ENCODE data around the gene XRRA1.

- TF ChIP-seq, protein P1, sequence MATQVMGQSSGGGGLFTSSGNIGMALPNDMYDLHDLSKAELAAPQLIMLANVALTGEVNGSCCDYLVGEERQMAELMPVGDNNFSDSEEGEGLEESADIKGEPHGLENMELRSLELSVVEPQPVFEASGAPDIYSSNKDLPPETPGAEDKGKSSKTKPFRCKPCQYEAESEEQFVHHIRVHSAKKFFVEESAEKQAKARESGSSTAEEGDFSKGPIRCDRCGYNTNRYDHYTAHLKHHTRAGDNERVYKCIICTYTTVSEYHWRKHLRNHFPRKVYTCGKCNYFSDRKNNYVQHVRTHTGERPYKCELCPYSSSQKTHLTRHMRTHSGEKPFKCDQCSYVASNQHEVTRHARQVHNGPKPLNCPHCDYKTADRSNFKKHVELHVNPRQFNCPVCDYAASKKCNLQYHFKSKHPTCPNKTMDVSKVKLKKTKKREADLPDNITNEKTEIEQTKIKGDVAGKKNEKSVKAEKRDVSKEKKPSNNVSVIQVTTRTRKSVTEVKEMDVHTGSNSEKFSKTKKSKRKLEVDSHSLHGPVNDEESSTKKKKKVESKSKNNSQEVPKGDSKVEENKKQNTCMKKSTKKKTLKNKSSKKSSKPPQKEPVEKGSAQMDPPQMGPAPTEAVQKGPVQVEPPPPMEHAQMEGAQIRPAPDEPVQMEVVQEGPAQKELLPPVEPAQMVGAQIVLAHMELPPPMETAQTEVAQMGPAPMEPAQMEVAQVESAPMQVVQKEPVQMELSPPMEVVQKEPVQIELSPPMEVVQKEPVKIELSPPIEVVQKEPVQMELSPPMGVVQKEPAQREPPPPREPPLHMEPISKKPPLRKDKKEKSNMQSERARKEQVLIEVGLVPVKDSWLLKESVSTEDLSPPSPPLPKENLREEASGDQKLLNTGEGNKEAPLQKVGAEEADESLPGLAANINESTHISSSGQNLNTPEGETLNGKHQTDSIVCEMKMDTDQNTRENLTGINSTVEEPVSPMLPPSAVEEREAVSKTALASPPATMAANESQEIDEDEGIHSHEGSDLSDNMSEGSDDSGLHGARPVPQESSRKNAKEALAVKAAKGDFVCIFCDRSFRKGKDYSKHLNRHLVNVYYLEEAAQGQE (IDR thresholded peaks at IDR 0.05; ENCODE audit: low read depth) = no peak
- TF ChIP-seq SIN3A (IDR thresholded peaks at IDR 0.05; ENCODE audit: low read depth) (no peak), POLR2AphosphoS5 (IDR thresholded peaks at IDR 0.05; ENCODE audit: low read depth, low read length) (no peak), POLR2A (IDR thresholded peaks at IDR 0.05; ENCODE audit: borderline replicate concordance, extremely low read depth, insufficient read depth, insufficient read length) (no peak), EZH2phosphoT487 (IDR thresholded peaks at IDR 0.05; ENCODE audit: borderline replicate concordance) (no peak)
- TF ChIP-seq, protein P2, sequence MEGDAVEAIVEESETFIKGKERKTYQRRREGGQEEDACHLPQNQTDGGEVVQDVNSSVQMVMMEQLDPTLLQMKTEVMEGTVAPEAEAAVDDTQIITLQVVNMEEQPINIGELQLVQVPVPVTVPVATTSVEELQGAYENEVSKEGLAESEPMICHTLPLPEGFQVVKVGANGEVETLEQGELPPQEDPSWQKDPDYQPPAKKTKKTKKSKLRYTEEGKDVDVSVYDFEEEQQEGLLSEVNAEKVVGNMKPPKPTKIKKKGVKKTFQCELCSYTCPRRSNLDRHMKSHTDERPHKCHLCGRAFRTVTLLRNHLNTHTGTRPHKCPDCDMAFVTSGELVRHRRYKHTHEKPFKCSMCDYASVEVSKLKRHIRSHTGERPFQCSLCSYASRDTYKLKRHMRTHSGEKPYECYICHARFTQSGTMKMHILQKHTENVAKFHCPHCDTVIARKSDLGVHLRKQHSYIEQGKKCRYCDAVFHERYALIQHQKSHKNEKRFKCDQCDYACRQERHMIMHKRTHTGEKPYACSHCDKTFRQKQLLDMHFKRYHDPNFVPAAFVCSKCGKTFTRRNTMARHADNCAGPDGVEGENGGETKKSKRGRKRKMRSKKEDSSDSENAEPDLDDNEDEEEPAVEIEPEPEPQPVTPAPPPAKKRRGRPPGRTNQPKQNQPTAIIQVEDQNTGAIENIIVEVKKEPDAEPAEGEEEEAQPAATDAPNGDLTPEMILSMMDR (IDR thresholded peaks at IDR 0.05 in 2 of 3, conservative IDR thresholded peaks at IDR 0.05 in 1 of 3; ENCODE audit: borderline replicate concordance in 1 of 3, insufficient read depth in 1 of 3, low read depth in 2 of 3, low read length in 2 of 3) = no peak
Measured at GRCh38 chr11:74819400-74819799, 129.5 kb downstream of the XRRA1 start.
